GM04503 (cell line): ENCODE results near the gene SEC22C.
"Not testable (repeated sequence)": the region's sequence is repeated elsewhere in the genome, so short reads cannot be mapped to it uniquely, and the experiment has no call there.

Experiments
- DNase-seq: peaks from one replicate; pipeline ENCODE4 v3.0.0-alpha.2; 2012; ENCODE audit warnings: low read depth

The SEC22C gene

GRCh38 chr3:42581709-42582473, at the start of gene SEC22C:
Gene SEC22C (minus strand): TSS chr3:42581967. CDS start chr3:42569046, 12,921 bp downstream.
- peak; percentile 63 for DNase-seq

- DNase-seq = no peak
Observed at GRCh38 chr3:42613462-42613861, 31.7 kb upstream of the SEC22C start.

GRCh38 chr3:42612928-42613327, 31.2 kb upstream of the SEC22C start:
- DNase-seq = no peak

GRCh38 chr3:42612217-42612616, 30.4 kb upstream of the SEC22C start:
- DNase-seq = no peak

- no peak for DNase-seq
Observed at GRCh38 chr3:42610976-42611375, 29.2 kb upstream of the SEC22C start.

GRCh38 chr3:42608581-42608980, 26.8 kb upstream of the SEC22C start:
- DNase-seq = no peak

- no peak for DNase-seq
Observed at GRCh38 chr3:42605546-42606173, 23.9 kb upstream of the SEC22C start.

GRCh38 chr3:42602961-42603360, 21.2 kb upstream of the SEC22C start:
- no peak for DNase-seq

- DNase-seq = no peak
Observed at GRCh38 chr3:42601896-42602581, 20.3 kb upstream of the SEC22C start.

GRCh38 chr3:42600958-42601675, 19.4 kb upstream of the SEC22C start:
- peak; percentile 25 for DNase-seq

- peak; percentile 81 for DNase-seq
Observed at GRCh38 chr3:42600111-42600957, 18.6 kb upstream of the SEC22C start, which contains the start of gene NKTR. Gene NKTR (plus strand): TSS chr3:42600686. CDS start chr3:42601007, 321 bp downstream.

- not testable (repeated sequence) for DNase-seq
Observed at GRCh38 chr3:42597098-42597497, 15.3 kb upstream of the SEC22C start.

- DNase-seq = no peak
Observed at GRCh38 chr3:42595682-42596081, 13.9 kb upstream of the SEC22C start.

GRCh38 chr3:42593635-42594034, 11.9 kb upstream of the SEC22C start:
- DNase-seq = no peak

- no peak for DNase-seq
Observed at GRCh38 chr3:42591811-42592210, 10.0 kb upstream of the SEC22C start.

- no peak for DNase-seq
Observed at GRCh38 chr3:42590989-42591756, 9.4 kb upstream of the SEC22C start.

- no peak for DNase-seq
Observed at GRCh38 chr3:42589382-42590109, 7.8 kb upstream of the SEC22C start.

GRCh38 chr3:42588625-42589024, 6.9 kb upstream of the SEC22C start:
- DNase-seq = no peak

GRCh38 chr3:42582474-42583070, 805 bp upstream of the SEC22C start:
- no peak for DNase-seq

GRCh38 chr3:42581400-42581708, 413 bp downstream of the SEC22C start:
- no peak for DNase-seq
